Islet of Langerhans (tissue), 1 donor: Measurements from ENCODE around the gene BRD1.

Experiments used
- FAIRE-seq: peaks from one replicate; lab custom pipeline; 2011; peaks lifted over from hg19 to GRCh38; lab: Jason Lieb, UNC

Gene BRD1

GRCh38 chr22:49800408-49801238 is 27.1 kb downstream of the BRD1 start:
- peak; percentile 94 for FAIRE-seq

- FAIRE-seq: no peak
Observed at GRCh38 chr22:49799431-49800075, 28.1 kb downstream of the BRD1 start.

GRCh38 chr22:49798486-49799151 is 29.1 kb downstream of the BRD1 start:
- no peak for FAIRE-seq

GRCh38 chr22:49797706-49798105 is 30.0 kb downstream of the BRD1 start:
- FAIRE-seq: no peak

- FAIRE-seq: no peak
Observed at GRCh38 chr22:49796596-49797270, 30.9 kb downstream of the BRD1 start.

- no peak for FAIRE-seq
Observed at GRCh38 chr22:49795521-49795920, 32.2 kb downstream of the BRD1 start.

- no peak for FAIRE-seq
Observed at GRCh38 chr22:49793871-49794270, 33.8 kb downstream of the BRD1 start.

- FAIRE-seq: no peak
Observed at GRCh38 chr22:49793296-49793695, 34.4 kb downstream of the BRD1 start.

GRCh38 chr22:49792107-49792506 is 35.6 kb downstream of the BRD1 start:
- FAIRE-seq: no peak

GRCh38 chr22:49791682-49792081 is 36.0 kb downstream of the BRD1 start:
- no peak for FAIRE-seq

GRCh38 chr22:49790912-49791311 is 36.8 kb downstream of the BRD1 start:
- no peak for FAIRE-seq

GRCh38 chr22:49789289-49790141 is 38.2 kb downstream of the BRD1 start:
- FAIRE-seq: no peak

- no peak for FAIRE-seq
Observed at GRCh38 chr22:49788504-49788903, 39.2 kb downstream of the BRD1 start.

GRCh38 chr22:49787861-49788260 is 39.8 kb downstream of the BRD1 start:
- FAIRE-seq: no peak

- no peak for FAIRE-seq
Observed at GRCh38 chr22:49786976-49787706, 40.5 kb downstream of the BRD1 start.

GRCh38 chr22:49785841-49786471 is 41.7 kb downstream of the BRD1 start:
- FAIRE-seq: no peak

GRCh38 chr22:49785046-49785521 is 42.6 kb downstream of the BRD1 start:
- no peak for FAIRE-seq

- FAIRE-seq: no peak
Observed at GRCh38 chr22:49784630-49784971, 43.1 kb downstream of the BRD1 start.

- FAIRE-seq: no peak
Observed at GRCh38 chr22:49783926-49784629, 43.6 kb downstream of the BRD1 start.
